Suprapubic skin (tissue), 3 donors: ENCODE measurements around the gene DDX23.

Experiments used
- CTCF ChIP-seq, 2 donors: fragments of 200-600 bp in 1 of 2; fragments of 450-650 bp in 1 of 2; sonication (generic) in 1 of 2; IDR thresholded peaks; one replicate each; pipeline ENCODE4 v1.5.1; 2016 to 2019; ENCODE audit warnings: antibody characterized with exemption in 2 of 2, mild to moderate bottlenecking in 1 of 2, moderate library complexity in 1 of 2
- EP300 ChIP-seq: sonication (generic); formaldehyde crosslinking; IDR thresholded peaks from one replicate; pipeline ENCODE4 v1.6.1; 2017; ENCODE audit warnings: antibody characterized with exemption

GRCh38 chr12:48881686-48882314, 29.8 kb upstream of the DDX23 start:
- TF ChIP-seq EP300 (no peak), CTCF (IDR thresholded peaks at IDR 0.05) (no peak)
